Hepatocyte (in vitro differentiated cells): Measurements from ENCODE around the gene TUBGCP2. TPM values are rescaled to one million over a fixed set of nuclear protein-coding genes. Genes with fewer than 3 reads are reported as not detected.

Source experiments
- DNase-seq: peaks from one replicate; pipeline ENCODE4 v3.0.0-alpha.2; 2016; ENCODE audit warnings: low spot score
- H2AFZ ChIP-seq: fragments of 200-600 bp; sonication (generic); 2 replicates; pipeline ENCODE4 v1.6.0; 2016; ENCODE audit warnings: antibody characterized with exemption, mild to moderate bottlenecking
- H3K27ac ChIP-seq: fragments of 200-600 bp; sonication (generic); 2 replicates; pipeline ENCODE4 v1.5.1; 2016; ENCODE audit warnings: mild to moderate bottlenecking
- H3K27me3 ChIP-seq: fragments of 200-600 bp; sonication (generic); 2 replicates; pipeline ENCODE4 v1.6.1; 2016
- H3K36me3 ChIP-seq: fragments of 200-600 bp; sonication (generic); replicated peaks from 2 replicates; pipeline ENCODE4 v1.5.1; 2016; ENCODE audit warnings: low read depth; ENCODE audit not compliant: insufficient read depth
- H3K4me1 ChIP-seq: fragments of 200-600 bp; sonication (generic); 2 replicates; pipeline ENCODE4 v1.5.1; 2016; ENCODE audit warnings: mild to moderate bottlenecking, moderate library complexity; ENCODE audit not compliant: insufficient read depth
- H3K4me2 ChIP-seq: fragments of 200-600 bp; sonication (generic); 2 replicates; pipeline ENCODE4 v1.6.0; 2016
- H3K4me3 ChIP-seq: fragments of 200-600 bp; sonication (generic); 2 replicates; pipeline ENCODE4 v1.5.1; 2016; ENCODE audit warnings: mild to moderate bottlenecking
- H3K79me2 ChIP-seq: fragments of 200-600 bp; sonication (generic); 2 replicates; pipeline ENCODE4 v1.6.0; 2017; ENCODE audit warnings: mild to moderate bottlenecking
- H3K9me2 ChIP-seq: fragments of 200-600 bp; sonication (generic); replicated peaks from 2 replicates; pipeline ENCODE4 v1.6.0; 2017; ENCODE audit warnings: mild to moderate bottlenecking; ENCODE audit not compliant: insufficient read depth
- H3K9me3 ChIP-seq: fragments of 200-600 bp; sonication (generic); 2 replicates; pipeline ENCODE4 v1.5.1; 2016; ENCODE audit warnings: low read depth, mild to moderate bottlenecking
- H4K20me1 ChIP-seq: fragments of 200-600 bp; sonication (generic); 2 replicates; pipeline ENCODE4 v1.6.0; 2016; ENCODE audit warnings: mild to moderate bottlenecking; ENCODE audit not compliant: insufficient read depth, poor library complexity, severe bottlenecking
- CTCF ChIP-seq: fragments of 200-600 bp; sonication (generic); IDR thresholded peaks from 2 replicates; pipeline ENCODE4 v1.5.1; 2016; ENCODE audit warnings: antibody characterized with exemption, mild to moderate bottlenecking; ENCODE audit not compliant: poor library complexity
- EZH2 ChIP-seq: fragments of 200-600 bp; sonication (generic); IDR thresholded peaks from 2 replicates; pipeline ENCODE4 v1.6.1; 2016; ENCODE audit warnings: antibody characterized with exemption, mild to moderate bottlenecking, borderline replicate concordance
- EZH2phosphoT487 ChIP-seq: fragments of 200-600 bp; sonication (generic); IDR thresholded peaks from one replicate; pipeline ENCODE4 v1.6.1; 2018; ENCODE audit warnings: antibody characterized with exemption, mild to moderate bottlenecking, low read depth, moderate library complexity; ENCODE audit not compliant: unreplicated experiment, severe bottlenecking
- WGBS: methylation state at CpG from one replicate; pipeline ENCODE4 v1.1.6; 2016; ENCODE audit warnings: low lambda C conversion rate; ENCODE audit errors: missing lambda C conversion rate; 5-methylcytosine and 5-hydroxymethylcytosine counted together
- polyA plus RNA-seq: library from polyadenylated mRNA; unstranded; fragments of >200 nt; fragmentation: Nextera tagmentation; extraction: Ambion mirVana; gene quantifications from 2 replicates; pipeline ENCODE4 v1.2.1, GENCODE V29; 2016
- total RNA-seq: library from RNA; depleted of rRNA; stranded (reverse); fragments of >200 nt; gene quantifications from 2 replicates; pipeline ENCODE4 v1.2.3, GENCODE V29; 2014

TUBGCP2 gene
- total and polyA plus RNA-seq, 2 experiments from 2014 or later: 44.8 to 51.5 TPM

- no peak for DNase-seq
- Histone ChIP-seq H4K20me1 (no peaks in the 10 kb centered on the region), H3K4me1 (peaks cover 12% of the 10 kb centered on the region), H2AFZ (no peak overlapping the region), H3K79me2 (no peaks in the 10 kb centered on the region), H3K4me2 (no peak overlapping the region), H3K9me3 (no peaks in the 10 kb centered on the region), H3K4me3 (no peak overlapping the region), H3K27ac (no peak overlapping the region), H3K36me3 (no peaks in the 10 kb centered on the region), H3K27me3 (no peaks in the 10 kb centered on the region), H3K9me2 (no peaks in the 10 kb centered on the region)
- TF ChIP-seq EZH2phosphoT487 (no peak), EZH2 (no peak), CTCF (no peak)
- WGBS: 94% methylated on average over 10 of the region's 10 CpGs
Measured at GRCh38 chr10:133263674-133264073, 45.0 kb downstream of the TUBGCP2 start.

GRCh38 chr10:133262696-133263095, 46.0 kb downstream of the TUBGCP2 start:
- Histone ChIP-seq H3K4me2 (peak overlapping the region; percentile 92), H3K36me3 (no peaks in the 10 kb centered on the region), H3K79me2 (no peaks in the 10 kb centered on the region), H4K20me1 (no peaks in the 10 kb centered on the region), H3K27me3 (no peaks in the 10 kb centered on the region), H2AFZ (no peak overlapping the region), H3K9me3 (no peaks in the 10 kb centered on the region), H3K9me2 (no peaks in the 10 kb centered on the region), H3K27ac (no peak overlapping the region), H3K4me1 (peaks cover 15% of the 10 kb centered on the region), H3K4me3 (no peak overlapping the region)
- WGBS: 87% methylated on average over 14 of the region's 14 CpGs
- no peak for DNase-seq
- no peak for TF ChIP-seq CTCF
- no peak for TF ChIP-seq EZH2
- no peak for TF ChIP-seq EZH2phosphoT487

- Histone ChIP-seq H4K20me1 (no peaks in the 10 kb centered on the region), H3K4me3 (peak overlapping the region; percentile 96), H3K36me3 (no peaks in the 10 kb centered on the region), H3K4me1 (peaks cover 17% of the 10 kb centered on the region), H3K4me2 (peak overlapping the region; percentile 92), H3K27me3 (no peaks in the 10 kb centered on the region), H3K27ac (peak overlapping the region; percentile 66), H3K9me3 (no peaks in the 10 kb centered on the region), H3K79me2 (no peaks in the 10 kb centered on the region), H3K9me2 (no peaks in the 10 kb centered on the region), H2AFZ (peak overlapping the region; percentile 62)
- under 1% methylated on average over 36 of the region's 79 CpGs for WGBS
- peak; percentile 88 for DNase-seq
- TF ChIP-seq EZH2 (no peak), EZH2phosphoT487 (no peak), CTCF (no peak)
Measured at GRCh38 chr10:133261726-133262325, 46.8 kb downstream of the TUBGCP2 start.
